ENCODE measurements around the gene ARL10.

The ARL10 gene

GRCh38 chr5:176342158-176342483 is 23.2 kb upstream of the ARL10 start:
- H2BK5ac ChIP-seq (ENCODE audit: low read depth, low read length, poor library complexity), result no peak overlapping the region
- no peak overlapping the region for H4K8ac ChIP-seq (ENCODE audit: low read depth, low read length)
- H3K18ac ChIP-seq (ENCODE audit: low read length), result no peak overlapping the region
- H3K4me1 ChIP-seq (ENCODE audit: control insufficient read depth in 1 of 2, insufficient read depth in 2 of 2, low read length in 2 of 2), result no peaks in the 10 kb centered on the region
- H3K79me1 ChIP-seq (ENCODE audit: low read length), result no peaks in the 10 kb centered on the region
- no peaks in the 10 kb centered on the region for H3K9me3 ChIP-seq (ENCODE audit: insufficient read depth, low read depth, low read length)
- H3K27ac ChIP-seq (ENCODE audit: low read depth, low read length), result no peak overlapping the region
- H3K4ac ChIP-seq (ENCODE audit: low read depth, low read length), result no peak overlapping the region
- no CpG with 5 or more reads among the region's 1 CpG for WGBS (ENCODE audit: extremely low coverage, insufficient coverage, insufficient read length)
- no peaks in the 10 kb centered on the region for H3K79me2 ChIP-seq (ENCODE audit: control insufficient read depth, insufficient read depth, low read length, poor library complexity)
- no peak overlapping the region for H3K23ac ChIP-seq (ENCODE audit: low read length)
- H4K12ac ChIP-seq (ENCODE audit: low read depth, low read length), result no peak overlapping the region
- no peak overlapping the region for H2BK12ac ChIP-seq (ENCODE audit: low read length)
- DNase-seq, result no peak
- no peak overlapping the region for H2AK5ac ChIP-seq (ENCODE audit: low read length)
- no peak overlapping the region for H3K4me3 ChIP-seq (ENCODE audit: low read depth, low read length)
- H3K4me2 ChIP-seq (ENCODE audit: low read length), result no peak overlapping the region
- H2BK120ac ChIP-seq (ENCODE audit: insufficient read depth, low read length, poor library complexity), result no peak overlapping the region
- H2AFZ ChIP-seq (ENCODE audit: insufficient read depth, low read length, poor library complexity), result no peak overlapping the region
- H3K36me3 ChIP-seq (ENCODE audit: control insufficient read depth in 1 of 2, insufficient read depth in 2 of 2, low read length in 2 of 2), result peaks cover 8 to 17% of the 10 kb centered on the region in 2 experiments
- no peaks in the 10 kb centered on the region for H3K27me3 ChIP-seq (ENCODE audit: insufficient read depth, low read length)
- no peak overlapping the region for H3K14ac ChIP-seq (ENCODE audit: low read length)
- no peak overlapping the region for H3K9ac ChIP-seq (ENCODE audit: low read length)
- no peak overlapping the region for H4K91ac ChIP-seq (ENCODE audit: low read depth, low read length)

- no peak overlapping the region for H3K4ac ChIP-seq (ENCODE audit: low read depth, low read length)
- H3K27ac ChIP-seq (ENCODE audit: low read depth, low read length), result no peak overlapping the region
- H3K9ac ChIP-seq (ENCODE audit: low read length), result no peak overlapping the region
- no peaks in the 10 kb centered on the region for H3K27me3 ChIP-seq (ENCODE audit: insufficient read depth, low read length)
- WGBS (ENCODE audit: extremely low coverage, insufficient coverage, insufficient read length), result no CpG with 5 or more reads among the region's 2 CpGs
- no peak overlapping the region for H2BK5ac ChIP-seq (ENCODE audit: low read depth, low read length, poor library complexity)
- no peaks in the 10 kb centered on the region for H3K79me1 ChIP-seq (ENCODE audit: low read length)
- H3K4me1 ChIP-seq (ENCODE audit: control insufficient read depth in 1 of 2, insufficient read depth in 2 of 2, low read length in 2 of 2), result no peaks in the 10 kb centered on the region
- H2BK120ac ChIP-seq (ENCODE audit: insufficient read depth, low read length, poor library complexity), result no peak overlapping the region
- no peak overlapping the region for H4K12ac ChIP-seq (ENCODE audit: low read depth, low read length)
- no peak overlapping the region for H4K91ac ChIP-seq (ENCODE audit: low read depth, low read length)
- H2AFZ ChIP-seq (ENCODE audit: insufficient read depth, low read length, poor library complexity), result no peak overlapping the region
- no peak overlapping the region for H4K8ac ChIP-seq (ENCODE audit: low read depth, low read length)
- no peak overlapping the region for H2BK12ac ChIP-seq (ENCODE audit: low read length)
- no peaks in the 10 kb centered on the region for H3K9me3 ChIP-seq (ENCODE audit: insufficient read depth, low read depth, low read length)
- H3K79me2 ChIP-seq (ENCODE audit: control insufficient read depth, insufficient read depth, low read length, poor library complexity), result no peaks in the 10 kb centered on the region
- H3K14ac ChIP-seq (ENCODE audit: low read length), result no peak overlapping the region
- no peak overlapping the region for H3K23ac ChIP-seq (ENCODE audit: low read length)
- no peak overlapping the region for H3K4me2 ChIP-seq (ENCODE audit: low read length)
- peaks cover 16 to 25% of the 10 kb centered on the region in 2 experiments for H3K36me3 ChIP-seq (ENCODE audit: control insufficient read depth in 1 of 2, insufficient read depth in 2 of 2, low read length in 2 of 2)
- H2AK5ac ChIP-seq (ENCODE audit: low read length), result no peak overlapping the region
- DNase-seq, result no peak
- no peak overlapping the region for H3K4me3 ChIP-seq (ENCODE audit: low read depth, low read length)
- no peak overlapping the region for H3K18ac ChIP-seq (ENCODE audit: low read length)
Measured at GRCh38 chr5:176342766-176343458, 22.4 kb upstream of the ARL10 start.

DNA sequence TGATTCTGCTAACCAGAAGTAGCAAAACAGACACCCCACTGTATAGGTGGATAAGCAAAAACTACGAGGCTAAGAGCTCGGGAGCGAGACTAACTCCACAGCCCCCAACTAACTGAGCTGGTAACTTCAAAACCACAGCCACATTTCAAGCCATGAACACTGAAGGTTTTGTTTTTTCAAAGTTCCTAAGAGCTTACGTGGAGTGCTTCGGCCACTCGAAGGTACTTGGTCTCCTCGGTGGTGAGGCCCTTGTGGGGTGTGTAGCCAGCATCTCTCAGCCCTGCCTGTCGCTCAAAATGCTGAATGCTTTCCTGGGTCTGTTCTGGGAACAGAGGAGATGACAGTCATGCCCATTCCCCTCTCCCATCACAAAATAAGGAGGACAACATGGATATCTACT is 14.9 kb upstream of the ARL10 start:
- Histone ChIP-seq H3K27me3 (ENCODE audit: insufficient read depth, low read length) (no peaks in the 10 kb centered on the region), H3K9me3 (ENCODE audit: insufficient read depth, low read depth, low read length) (peaks cover 1% of the 10 kb centered on the region), H3K23ac (ENCODE audit: low read length) (no peak overlapping the region), H3K4me3 (ENCODE audit: low read depth, low read length) (no peak overlapping the region), H3K4me1 (ENCODE audit: control insufficient read depth in 1 of 2, insufficient read depth in 2 of 2, low read length in 2 of 2) (peaks cover 0 to 3% of the 10 kb centered on the region in 2 experiments), H2AFZ (ENCODE audit: insufficient read depth, low read length, poor library complexity) (no peak overlapping the region), H3K14ac (ENCODE audit: low read length) (no peak overlapping the region), H2BK12ac (ENCODE audit: low read length) (no peak overlapping the region), H4K12ac (ENCODE audit: low read depth, low read length) (no peak overlapping the region), H3K79me2 (ENCODE audit: control insufficient read depth, insufficient read depth, low read length, poor library complexity) (no peaks in the 10 kb centered on the region), H3K4ac (ENCODE audit: low read depth, low read length) (no peak overlapping the region), H2BK120ac (ENCODE audit: insufficient read depth, low read length, poor library complexity) (no peak overlapping the region), H3K18ac (ENCODE audit: low read length) (no peak overlapping the region), H4K8ac (ENCODE audit: low read depth, low read length) (no peak overlapping the region), H2AK5ac (ENCODE audit: low read length) (no peak overlapping the region), H2BK5ac (ENCODE audit: low read depth, low read length, poor library complexity) (no peak overlapping the region), H3K79me1 (ENCODE audit: low read length) (no peaks in the 10 kb centered on the region), H3K36me3 (ENCODE audit: control insufficient read depth in 1 of 2, insufficient read depth in 2 of 2, low read length in 2 of 2) (peaks cover 43 to 70% of the 10 kb centered on the region in 2 experiments), H3K9ac (ENCODE audit: low read length) (no peak overlapping the region), H3K4me2 (ENCODE audit: low read length) (no peak overlapping the region), H4K91ac (ENCODE audit: low read depth, low read length) (no peak overlapping the region), H3K27ac (ENCODE audit: low read depth, low read length) (no peak overlapping the region)
- no CpG with 5 or more reads among the region's 8 CpGs for WGBS (ENCODE audit: extremely low coverage, insufficient coverage, insufficient read length)
- DNase-seq, result no peak

DNA sequence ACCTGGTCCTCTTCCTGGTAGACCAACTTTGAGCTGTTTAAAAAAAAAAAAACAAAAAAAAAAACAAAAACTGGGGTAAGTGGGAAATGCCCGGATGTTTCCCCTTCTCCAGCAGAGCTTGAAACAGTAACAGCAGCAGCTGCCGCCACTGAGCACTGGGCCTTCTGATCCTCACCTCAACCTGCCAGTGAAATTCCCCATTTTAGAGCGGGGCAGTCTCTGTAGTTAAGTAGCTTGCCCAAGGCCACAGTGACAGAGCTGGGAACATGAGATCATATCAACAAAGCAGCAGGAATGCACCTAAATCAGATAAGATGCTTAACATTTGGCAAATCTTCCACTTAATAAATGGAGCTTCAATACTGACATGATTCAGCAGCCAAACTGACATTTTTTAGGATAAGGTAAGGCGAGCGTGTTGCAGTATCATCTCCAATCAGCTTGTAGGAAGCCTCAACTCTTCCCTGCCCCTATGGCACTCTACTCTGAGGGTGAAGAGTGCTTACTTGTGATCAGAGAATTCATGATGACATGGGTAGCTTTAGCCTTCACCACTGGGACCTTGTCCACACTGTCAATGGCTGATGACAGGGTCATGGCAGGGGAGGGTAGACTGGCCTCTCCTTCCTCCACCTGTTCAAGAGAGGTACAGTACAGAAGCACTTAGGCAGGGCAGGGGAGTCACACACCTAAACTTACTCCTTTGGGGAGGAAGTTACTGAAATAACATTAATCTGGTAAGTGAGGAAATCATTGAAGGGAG is 13.0 kb upstream of the ARL10 start:
- no peak overlapping the region for H4K91ac ChIP-seq (ENCODE audit: low read depth, low read length)
- no peaks in the 10 kb centered on the region for H3K79me1 ChIP-seq (ENCODE audit: low read length)
- no peak overlapping the region for H3K14ac ChIP-seq (ENCODE audit: low read length)
- H3K79me2 ChIP-seq (ENCODE audit: control insufficient read depth, insufficient read depth, low read length, poor library complexity), result no peaks in the 10 kb centered on the region
- H4K12ac ChIP-seq (ENCODE audit: low read depth, low read length), result no peak overlapping the region
- no peak overlapping the region for H2AK5ac ChIP-seq (ENCODE audit: low read length)
- no peaks in the 10 kb centered on the region for H3K27me3 ChIP-seq (ENCODE audit: insufficient read depth, low read length)
- H3K36me3 ChIP-seq (ENCODE audit: control insufficient read depth in 1 of 2, insufficient read depth in 2 of 2, low read length in 2 of 2), result peaks cover 42 to 67% of the 10 kb centered on the region in 2 experiments
- WGBS (ENCODE audit: extremely low coverage, insufficient coverage, insufficient read length), result no CpG with 5 or more reads among the region's 5 CpGs
- peak; percentile 87 to 96 for DNase-seq
- H4K8ac ChIP-seq (ENCODE audit: low read depth, low read length), result no peak overlapping the region
- H2BK12ac ChIP-seq (ENCODE audit: low read length), result no peak overlapping the region
- no peak overlapping the region for H2BK5ac ChIP-seq (ENCODE audit: low read depth, low read length, poor library complexity)
- H2AFZ ChIP-seq (ENCODE audit: insufficient read depth, low read length, poor library complexity), result no peak overlapping the region
- no peak overlapping the region for H2BK120ac ChIP-seq (ENCODE audit: insufficient read depth, low read length, poor library complexity)
- H3K4ac ChIP-seq (ENCODE audit: low read depth, low read length), result no peak overlapping the region
- peaks cover 0 to 3% of the 10 kb centered on the region in 2 experiments for H3K4me1 ChIP-seq (ENCODE audit: control insufficient read depth in 1 of 2, insufficient read depth in 2 of 2, low read length in 2 of 2)
- H3K18ac ChIP-seq (ENCODE audit: low read length), result no peak overlapping the region
- no peak overlapping the region for H3K4me3 ChIP-seq (ENCODE audit: low read depth, low read length)
- H3K23ac ChIP-seq (ENCODE audit: low read length), result no peak overlapping the region
- H3K4me2 ChIP-seq (ENCODE audit: low read length), result no peak overlapping the region
- no peak overlapping the region for H3K27ac ChIP-seq (ENCODE audit: low read depth, low read length)
- no peak overlapping the region for H3K9ac ChIP-seq (ENCODE audit: low read length)
- H3K9me3 ChIP-seq (ENCODE audit: insufficient read depth, low read depth, low read length), result peaks cover 2% of the 10 kb centered on the region

All from trophoblast cell (in vitro differentiated cells and primary cell).